ENCODE data around the gene TRABD2B. TPM values are rescaled to one million over a fixed set of nuclear protein-coding genes. Genes with fewer than 3 reads are reported as not detected.

TRABD2B gene
- total RNA-seq, 1 experiment from 2014 or later: 10.3 TPM

DNA sequence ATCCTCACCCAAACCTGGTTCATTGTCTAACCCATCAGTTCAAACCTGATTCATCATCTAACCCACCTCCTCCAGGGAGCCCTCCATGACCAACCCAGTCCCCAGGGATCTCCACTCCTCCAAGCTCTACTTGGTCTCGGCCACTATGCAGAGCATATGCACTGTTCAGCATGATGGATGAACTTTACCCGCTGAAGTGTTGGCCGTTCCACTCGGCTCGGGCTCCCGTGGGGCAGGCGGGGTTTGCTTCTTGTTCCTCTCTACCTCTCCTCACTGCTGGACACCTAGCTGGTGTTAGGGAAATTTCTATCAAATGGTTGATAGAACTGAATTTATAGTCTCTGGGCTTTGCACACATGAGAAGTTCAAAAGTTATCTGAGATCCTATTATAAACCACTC lies 111.0 kb downstream of the TRABD2B start (continued):
- TF ChIP-seq, protein P1, sequence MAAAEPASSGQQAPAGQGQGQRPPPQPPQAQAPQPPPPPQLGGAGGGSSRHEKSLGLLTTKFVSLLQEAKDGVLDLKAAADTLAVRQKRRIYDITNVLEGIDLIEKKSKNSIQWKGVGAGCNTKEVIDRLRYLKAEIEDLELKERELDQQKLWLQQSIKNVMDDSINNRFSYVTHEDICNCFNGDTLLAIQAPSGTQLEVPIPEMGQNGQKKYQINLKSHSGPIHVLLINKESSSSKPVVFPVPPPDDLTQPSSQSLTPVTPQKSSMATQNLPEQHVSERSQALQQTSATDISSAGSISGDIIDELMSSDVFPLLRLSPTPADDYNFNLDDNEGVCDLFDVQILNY (CRISPR knock-in tag; IDR thresholded peaks at IDR 0.05): no peak
- no peak for TF ChIP-seq ZNF317 (CRISPR knock-in tag; IDR thresholded peaks at IDR 0.05; ENCODE audit: borderline replicate concordance, low read depth)
- no peak for TF ChIP-seq GTF2I (CRISPR knock-in tag; conservative IDR thresholded peaks at IDR 0.05)
- no peak for TF ChIP-seq ZNF423 (CRISPR knock-in tag; IDR thresholded peaks at IDR 0.05)
- TF ChIP-seq, protein P2, sequence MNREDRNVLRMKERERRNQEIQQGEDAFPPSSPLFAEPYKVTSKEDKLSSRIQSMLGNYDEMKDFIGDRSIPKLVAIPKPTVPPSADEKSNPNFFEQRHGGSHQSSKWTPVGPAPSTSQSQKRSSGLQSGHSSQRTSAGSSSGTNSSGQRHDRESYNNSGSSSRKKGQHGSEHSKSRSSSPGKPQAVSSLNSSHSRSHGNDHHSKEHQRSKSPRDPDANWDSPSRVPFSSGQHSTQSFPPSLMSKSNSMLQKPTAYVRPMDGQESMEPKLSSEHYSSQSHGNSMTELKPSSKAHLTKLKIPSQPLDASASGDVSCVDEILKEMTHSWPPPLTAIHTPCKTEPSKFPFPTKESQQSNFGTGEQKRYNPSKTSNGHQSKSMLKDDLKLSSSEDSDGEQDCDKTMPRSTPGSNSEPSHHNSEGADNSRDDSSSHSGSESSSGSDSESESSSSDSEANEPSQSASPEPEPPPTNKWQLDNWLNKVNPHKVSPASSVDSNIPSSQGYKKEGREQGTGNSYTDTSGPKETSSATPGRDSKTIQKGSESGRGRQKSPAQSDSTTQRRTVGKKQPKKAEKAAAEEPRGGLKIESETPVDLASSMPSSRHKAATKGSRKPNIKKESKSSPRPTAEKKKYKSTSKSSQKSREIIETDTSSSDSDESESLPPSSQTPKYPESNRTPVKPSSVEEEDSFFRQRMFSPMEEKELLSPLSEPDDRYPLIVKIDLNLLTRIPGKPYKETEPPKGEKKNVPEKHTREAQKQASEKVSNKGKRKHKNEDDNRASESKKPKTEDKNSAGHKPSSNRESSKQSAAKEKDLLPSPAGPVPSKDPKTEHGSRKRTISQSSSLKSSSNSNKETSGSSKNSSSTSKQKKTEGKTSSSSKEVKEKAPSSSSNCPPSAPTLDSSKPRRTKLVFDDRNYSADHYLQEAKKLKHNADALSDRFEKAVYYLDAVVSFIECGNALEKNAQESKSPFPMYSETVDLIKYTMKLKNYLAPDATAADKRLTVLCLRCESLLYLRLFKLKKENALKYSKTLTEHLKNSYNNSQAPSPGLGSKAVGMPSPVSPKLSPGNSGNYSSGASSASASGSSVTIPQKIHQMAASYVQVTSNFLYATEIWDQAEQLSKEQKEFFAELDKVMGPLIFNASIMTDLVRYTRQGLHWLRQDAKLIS (CRISPR knock-in tag; IDR thresholded peaks at IDR 0.05; ENCODE audit: borderline replicate concordance): no peak
- TF ChIP-seq SMAD4 (CRISPR knock-in tag; IDR thresholded peaks at IDR 0.05): no peak
- TF ChIP-seq, protein P3, sequence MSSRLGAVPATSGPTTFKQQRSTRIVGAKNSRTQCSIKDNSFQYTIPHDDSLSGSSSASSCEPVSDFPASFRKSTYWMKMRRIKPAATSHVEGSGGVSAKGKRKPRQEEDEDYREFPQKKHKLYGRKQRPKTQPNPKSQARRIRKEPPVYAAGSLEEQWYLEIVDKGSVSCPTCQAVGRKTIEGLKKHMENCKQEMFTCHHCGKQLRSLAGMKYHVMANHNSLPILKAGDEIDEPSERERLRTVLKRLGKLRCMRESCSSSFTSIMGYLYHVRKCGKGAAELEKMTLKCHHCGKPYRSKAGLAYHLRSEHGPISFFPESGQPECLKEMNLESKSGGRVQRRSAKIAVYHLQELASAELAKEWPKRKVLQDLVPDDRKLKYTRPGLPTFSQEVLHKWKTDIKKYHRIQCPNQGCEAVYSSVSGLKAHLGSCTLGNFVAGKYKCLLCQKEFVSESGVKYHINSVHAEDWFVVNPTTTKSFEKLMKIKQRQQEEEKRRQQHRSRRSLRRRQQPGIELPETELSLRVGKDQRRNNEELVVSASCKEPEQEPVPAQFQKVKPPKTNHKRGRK (CRISPR knock-in tag; IDR thresholded peaks at IDR 0.05; ENCODE audit: borderline replicate concordance): no peak
- no peak for TF ChIP-seq MYBL2 (CRISPR knock-in tag; IDR thresholded peaks at IDR 0.05)

DNA sequence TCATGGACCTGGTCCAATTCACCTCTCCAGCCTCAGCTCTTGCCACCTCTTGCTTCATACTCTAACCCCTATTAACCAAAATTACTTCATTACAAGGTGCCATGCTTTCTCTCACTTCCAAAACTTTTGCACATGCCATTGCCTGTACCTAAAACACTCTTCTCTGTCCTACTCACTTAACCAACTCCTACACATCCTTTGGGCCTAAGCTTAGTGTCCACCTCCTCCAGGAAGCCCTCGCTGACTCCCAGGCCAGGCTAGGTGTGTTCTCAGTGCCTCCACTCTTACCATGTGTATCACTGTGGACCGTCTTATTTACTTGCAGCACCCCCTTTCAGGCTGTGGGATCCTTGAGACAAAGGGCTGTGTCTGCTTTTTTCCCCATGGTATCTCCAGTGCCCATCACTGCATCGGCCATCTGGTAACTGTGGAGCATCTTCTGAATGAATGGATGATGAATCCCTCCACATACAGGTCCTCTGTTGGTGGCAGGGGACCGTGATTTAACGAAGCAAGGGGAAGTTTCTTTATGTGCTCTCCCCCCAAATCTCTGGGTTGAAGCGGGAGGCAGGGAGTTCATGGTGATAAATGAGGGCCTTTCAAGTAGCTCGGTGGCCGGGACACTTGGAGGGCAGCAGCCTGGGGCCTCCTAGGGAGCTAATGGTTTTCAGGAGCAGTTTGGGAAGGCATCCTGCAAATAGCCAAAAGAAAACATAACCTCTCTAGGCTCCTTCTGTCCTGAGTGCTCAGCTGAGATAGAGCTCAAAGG lies 111.9 kb downstream of the TRABD2B start:
- H3K9me3 Mint-ChIP-seq: no peaks in the 10 kb centered on the region
- H3K4me1 Mint-ChIP-seq: peaks cover 22% of the 10 kb centered on the region
- H3K36me3 Mint-ChIP-seq: no peaks in the 10 kb centered on the region
- no peak overlapping the region for H3K27ac Mint-ChIP-seq
- no peaks in the 10 kb centered on the region for H3K27me3 Mint-ChIP-seq (ENCODE audit: low read depth)
- DNase-seq (ENCODE audit: low spot score) (no peak), ATAC-seq (no peak)
- ChIA-PET POLR2A (no interaction called here), CTCF (no interaction called here)
- no peak overlapping the region for H3K4me3 Mint-ChIP-seq
- TF ChIP-seq, protein P4, sequence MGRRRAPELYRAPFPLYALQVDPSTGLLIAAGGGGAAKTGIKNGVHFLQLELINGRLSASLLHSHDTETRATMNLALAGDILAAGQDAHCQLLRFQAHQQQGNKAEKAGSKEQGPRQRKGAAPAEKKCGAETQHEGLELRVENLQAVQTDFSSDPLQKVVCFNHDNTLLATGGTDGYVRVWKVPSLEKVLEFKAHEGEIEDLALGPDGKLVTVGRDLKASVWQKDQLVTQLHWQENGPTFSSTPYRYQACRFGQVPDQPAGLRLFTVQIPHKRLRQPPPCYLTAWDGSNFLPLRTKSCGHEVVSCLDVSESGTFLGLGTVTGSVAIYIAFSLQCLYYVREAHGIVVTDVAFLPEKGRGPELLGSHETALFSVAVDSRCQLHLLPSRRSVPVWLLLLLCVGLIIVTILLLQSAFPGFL (CRISPR knock-in tag; IDR thresholded peaks at IDR 0.05; ENCODE audit: borderline replicate concordance): no peak
- TF ChIP-seq NR1H2 (CRISPR knock-in tag; IDR thresholded peaks at IDR 0.05): no peak
- TF ChIP-seq ATF1 (CRISPR knock-in tag; IDR thresholded peaks at IDR 0.05): no peak
- TF ChIP-seq, protein P5, sequence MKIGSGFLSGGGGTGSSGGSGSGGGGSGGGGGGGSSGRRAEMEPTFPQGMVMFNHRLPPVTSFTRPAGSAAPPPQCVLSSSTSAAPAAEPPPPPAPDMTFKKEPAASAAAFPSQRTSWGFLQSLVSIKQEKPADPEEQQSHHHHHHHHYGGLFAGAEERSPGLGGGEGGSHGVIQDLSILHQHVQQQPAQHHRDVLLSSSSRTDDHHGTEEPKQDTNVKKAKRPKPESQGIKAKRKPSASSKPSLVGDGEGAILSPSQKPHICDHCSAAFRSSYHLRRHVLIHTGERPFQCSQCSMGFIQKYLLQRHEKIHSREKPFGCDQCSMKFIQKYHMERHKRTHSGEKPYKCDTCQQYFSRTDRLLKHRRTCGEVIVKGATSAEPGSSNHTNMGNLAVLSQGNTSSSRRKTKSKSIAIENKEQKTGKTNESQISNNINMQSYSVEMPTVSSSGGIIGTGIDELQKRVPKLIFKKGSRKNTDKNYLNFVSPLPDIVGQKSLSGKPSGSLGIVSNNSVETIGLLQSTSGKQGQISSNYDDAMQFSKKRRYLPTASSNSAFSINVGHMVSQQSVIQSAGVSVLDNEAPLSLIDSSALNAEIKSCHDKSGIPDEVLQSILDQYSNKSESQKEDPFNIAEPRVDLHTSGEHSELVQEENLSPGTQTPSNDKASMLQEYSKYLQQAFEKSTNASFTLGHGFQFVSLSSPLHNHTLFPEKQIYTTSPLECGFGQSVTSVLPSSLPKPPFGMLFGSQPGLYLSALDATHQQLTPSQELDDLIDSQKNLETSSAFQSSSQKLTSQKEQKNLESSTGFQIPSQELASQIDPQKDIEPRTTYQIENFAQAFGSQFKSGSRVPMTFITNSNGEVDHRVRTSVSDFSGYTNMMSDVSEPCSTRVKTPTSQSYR (CRISPR knock-in tag; IDR thresholded peaks at IDR 0.05): no peak
- TF ChIP-seq, protein P6, sequence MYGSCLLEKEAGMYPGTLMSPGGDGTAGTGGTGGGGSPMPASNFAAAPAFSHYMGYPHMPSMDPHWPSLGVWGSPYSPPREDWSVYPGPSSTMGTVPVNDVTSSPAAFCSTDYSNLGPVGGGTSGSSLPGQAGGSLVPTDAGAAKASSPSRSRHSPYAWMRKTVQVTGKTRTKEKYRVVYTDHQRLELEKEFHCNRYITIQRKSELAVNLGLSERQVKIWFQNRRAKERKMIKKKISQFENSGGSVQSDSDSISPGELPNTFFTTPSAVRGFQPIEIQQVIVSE (CRISPR knock-in tag; IDR thresholded peaks at IDR 0.05; ENCODE audit: borderline replicate concordance): no peak
- TF ChIP-seq, protein P7, sequence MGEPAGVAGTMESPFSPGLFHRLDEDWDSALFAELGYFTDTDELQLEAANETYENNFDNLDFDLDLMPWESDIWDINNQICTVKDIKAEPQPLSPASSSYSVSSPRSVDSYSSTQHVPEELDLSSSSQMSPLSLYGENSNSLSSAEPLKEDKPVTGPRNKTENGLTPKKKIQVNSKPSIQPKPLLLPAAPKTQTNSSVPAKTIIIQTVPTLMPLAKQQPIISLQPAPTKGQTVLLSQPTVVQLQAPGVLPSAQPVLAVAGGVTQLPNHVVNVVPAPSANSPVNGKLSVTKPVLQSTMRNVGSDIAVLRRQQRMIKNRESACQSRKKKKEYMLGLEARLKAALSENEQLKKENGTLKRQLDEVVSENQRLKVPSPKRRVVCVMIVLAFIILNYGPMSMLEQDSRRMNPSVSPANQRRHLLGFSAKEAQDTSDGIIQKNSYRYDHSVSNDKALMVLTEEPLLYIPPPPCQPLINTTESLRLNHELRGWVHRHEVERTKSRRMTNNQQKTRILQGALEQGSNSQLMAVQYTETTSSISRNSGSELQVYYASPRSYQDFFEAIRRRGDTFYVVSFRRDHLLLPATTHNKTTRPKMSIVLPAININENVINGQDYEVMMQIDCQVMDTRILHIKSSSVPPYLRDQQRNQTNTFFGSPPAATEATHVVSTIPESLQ (CRISPR knock-in tag; IDR thresholded peaks at IDR 0.05): no peak
- TF ChIP-seq FOXK1 (CRISPR knock-in tag; IDR thresholded peaks at IDR 0.05): no peak
- no peak for TF ChIP-seq HMGA2 (CRISPR knock-in tag; IDR thresholded peaks at IDR 0.05)
- TF ChIP-seq, protein P8, sequence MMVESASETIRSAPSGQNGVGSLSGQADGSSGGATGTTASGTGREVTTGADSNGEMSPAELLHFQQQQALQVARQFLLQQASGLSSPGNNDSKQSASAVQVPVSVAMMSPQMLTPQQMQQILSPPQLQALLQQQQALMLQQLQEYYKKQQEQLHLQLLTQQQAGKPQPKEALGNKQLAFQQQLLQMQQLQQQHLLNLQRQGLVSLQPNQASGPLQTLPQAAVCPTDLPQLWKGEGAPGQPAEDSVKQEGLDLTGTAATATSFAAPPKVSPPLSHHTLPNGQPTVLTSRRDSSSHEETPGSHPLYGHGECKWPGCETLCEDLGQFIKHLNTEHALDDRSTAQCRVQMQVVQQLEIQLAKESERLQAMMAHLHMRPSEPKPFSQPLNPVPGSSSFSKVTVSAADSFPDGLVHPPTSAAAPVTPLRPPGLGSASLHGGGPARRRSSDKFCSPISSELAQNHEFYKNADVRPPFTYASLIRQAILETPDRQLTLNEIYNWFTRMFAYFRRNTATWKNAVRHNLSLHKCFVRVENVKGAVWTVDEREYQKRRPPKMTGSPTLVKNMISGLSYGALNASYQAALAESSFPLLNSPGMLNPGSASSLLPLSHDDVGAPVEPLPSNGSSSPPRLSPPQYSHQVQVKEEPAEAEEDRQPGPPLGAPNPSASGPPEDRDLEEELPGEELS (CRISPR knock-in tag; IDR thresholded peaks at IDR 0.05): no peak

Data from WTC11 (cell line).